GM18861 (cell line): ENCODE results near the gene FHDC1.

ENCODE experiments used
- ATAC-seq: cut with Tn5 transposase; IDR thresholded peaks from one replicate; pipeline ENCODE4 v1.9.1; 2021; ENCODE audit not compliant: unreplicated experiment

FHDC1 gene

DNA sequence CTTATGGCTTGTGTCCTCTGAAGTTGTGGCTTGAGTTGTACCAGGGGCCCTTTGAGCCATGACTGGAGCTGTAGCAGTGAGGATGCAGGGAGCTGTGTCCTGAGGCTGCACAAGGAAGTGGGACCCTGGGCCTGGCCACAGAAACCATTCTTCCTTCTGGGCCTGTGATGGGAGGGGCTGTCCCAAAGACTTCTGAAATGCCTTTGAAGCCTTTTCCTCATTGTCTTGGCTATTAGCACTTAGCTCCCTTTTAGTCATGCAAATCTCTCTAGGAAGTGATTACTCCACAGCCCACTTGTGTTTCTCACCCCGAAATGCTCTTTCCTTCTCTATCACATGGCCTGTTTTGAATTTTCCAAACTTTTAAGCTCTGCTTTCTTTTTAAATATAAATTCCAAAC lies 92.4 kb downstream of the FHDC1 start:
- no peak for ATAC-seq
